CD4-positive, alpha-beta T cell treated with Interleukin-4 for 1 hour (primary cell): ENCODE data around the gene GMPR.

ENCODE experiments used
- DNase-seq, 2 donors: peaks; one replicate each; pipeline ENCODE4 v3.0.0-alpha.2; 2020 to 2022

GMPR gene

GRCh38 chr6:16306334-16306733 is 67.9 kb downstream of the GMPR start:
- DNase-seq, result no peak

- DNase-seq, result no peak
Measured at GRCh38 chr6:16311763-16312162, 73.4 kb downstream of the GMPR start.

- DNase-seq, result no peak
Measured at GRCh38 chr6:16313732-16314131, 75.3 kb downstream of the GMPR start.

GRCh38 chr6:16314296-16314695 is 75.9 kb downstream of the GMPR start:
- no peak for DNase-seq

GRCh38 chr6:16316741-16317251 is 78.4 kb downstream of the GMPR start:
- peak; percentile 40 to 71 for DNase-seq

- DNase-seq, result no peak
Measured at GRCh38 chr6:16318538-16318937, 80.2 kb downstream of the GMPR start.

- no peak for DNase-seq
Measured at GRCh38 chr6:16318953-16319720, 80.8 kb downstream of the GMPR start.

GRCh38 chr6:16319813-16320532 is 81.6 kb downstream of the GMPR start:
- DNase-seq, result peak; percentile 63 to 79

- no peak for DNase-seq
Measured at GRCh38 chr6:16320533-16321340, 82.3 kb downstream of the GMPR start.

GRCh38 chr6:16321341-16321710 is 82.9 kb downstream of the GMPR start:
- DNase-seq, result no peak

GRCh38 chr6:16321826-16322225 is 83.4 kb downstream of the GMPR start:
- no peak for DNase-seq

GRCh38 chr6:16322666-16323312 is 84.4 kb downstream of the GMPR start:
- DNase-seq, result peak; percentile 86

GRCh38 chr6:16324184-16324583 is 85.8 kb downstream of the GMPR start:
- DNase-seq, result no peak

- no peak for DNase-seq
Measured at GRCh38 chr6:16324606-16325225, 86.3 kb downstream of the GMPR start.

- no peak for DNase-seq
Measured at GRCh38 chr6:16326531-16326930, 88.1 kb downstream of the GMPR start.

GRCh38 chr6:16326971-16327776 is 88.8 kb downstream of the GMPR start:
- DNase-seq, result no peak

- DNase-seq, result no peak
Measured at GRCh38 chr6:16327777-16328325, 89.5 kb downstream of the GMPR start.

GRCh38 chr6:16329233-16329632 is 90.8 kb downstream of the GMPR start:
- no peak for DNase-seq

GRCh38 chr6:16331384-16332174 is 93.2 kb downstream of the GMPR start:
- DNase-seq, result peak; percentile 66 to 73

GRCh38 chr6:16332175-16332542 is 93.8 kb downstream of the GMPR start:
- peak; percentile 85 to 89 for DNase-seq
